PC-3 (cell line): ENCODE measurements around the gene PADI3.

Experiments used
- EZH2 ChIP-seq: fragments of 300-600 bp; sonication (generic); IDR thresholded peaks from one replicate; pipeline ENCODE4 v1.6.1; 2017; ENCODE audit warnings: antibody characterized with exemption, mild to moderate bottlenecking, low read length; ENCODE audit not compliant: unreplicated experiment
- EZH2phosphoT487 ChIP-seq: fragments of 300-600 bp; sonication (generic); IDR thresholded peaks from 2 replicates; pipeline ENCODE4 v1.6.1; 2018; ENCODE audit warnings: mild to moderate bottlenecking, antibody characterized with exemption, low read length, borderline replicate concordance
- TF ChIP-seq, protein P1 (sequence below): fragments of 300-600 bp; sonication (generic); conservative IDR thresholded peaks from 2 replicates; pipeline ENCODE4 v1.5.1; 2017; ENCODE audit warnings: antibody characterized with exemption, low read depth, mild to moderate bottlenecking, low read length

DNA sequence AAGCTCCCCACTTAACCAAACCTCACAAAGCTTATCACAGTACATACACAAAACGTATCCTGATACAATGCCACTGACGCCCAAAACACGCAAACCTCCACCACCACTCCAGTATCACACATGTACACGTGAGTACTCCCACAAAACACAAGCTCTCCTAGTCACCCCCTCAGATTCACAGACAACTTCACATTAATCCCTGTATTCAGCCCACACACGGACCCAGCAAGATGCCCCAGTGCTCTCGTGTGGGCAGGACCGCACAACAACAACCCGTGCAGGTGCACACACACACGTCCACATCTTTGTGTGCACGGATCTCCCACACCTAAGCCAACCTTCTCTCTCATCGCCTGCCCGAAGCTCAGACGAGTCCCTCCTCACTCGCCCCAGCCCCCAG is 26.3 kb upstream of the PADI3 start:
- TF ChIP-seq, protein P1, sequence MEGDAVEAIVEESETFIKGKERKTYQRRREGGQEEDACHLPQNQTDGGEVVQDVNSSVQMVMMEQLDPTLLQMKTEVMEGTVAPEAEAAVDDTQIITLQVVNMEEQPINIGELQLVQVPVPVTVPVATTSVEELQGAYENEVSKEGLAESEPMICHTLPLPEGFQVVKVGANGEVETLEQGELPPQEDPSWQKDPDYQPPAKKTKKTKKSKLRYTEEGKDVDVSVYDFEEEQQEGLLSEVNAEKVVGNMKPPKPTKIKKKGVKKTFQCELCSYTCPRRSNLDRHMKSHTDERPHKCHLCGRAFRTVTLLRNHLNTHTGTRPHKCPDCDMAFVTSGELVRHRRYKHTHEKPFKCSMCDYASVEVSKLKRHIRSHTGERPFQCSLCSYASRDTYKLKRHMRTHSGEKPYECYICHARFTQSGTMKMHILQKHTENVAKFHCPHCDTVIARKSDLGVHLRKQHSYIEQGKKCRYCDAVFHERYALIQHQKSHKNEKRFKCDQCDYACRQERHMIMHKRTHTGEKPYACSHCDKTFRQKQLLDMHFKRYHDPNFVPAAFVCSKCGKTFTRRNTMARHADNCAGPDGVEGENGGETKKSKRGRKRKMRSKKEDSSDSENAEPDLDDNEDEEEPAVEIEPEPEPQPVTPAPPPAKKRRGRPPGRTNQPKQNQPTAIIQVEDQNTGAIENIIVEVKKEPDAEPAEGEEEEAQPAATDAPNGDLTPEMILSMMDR: no peak
- TF ChIP-seq EZH2: no peak
- TF ChIP-seq EZH2phosphoT487: no peak
